C4-2B (cell line): ENCODE results near the gene VRK1.
"Not testable (repeated sequence)": the region's sequence is repeated elsewhere in the genome, so short reads cannot be mapped to it uniquely, and the experiment has no call there.

Experiments used
- H3K27ac ChIP-seq: fragments of 450-650 bp; 2 replicates; pipeline ENCODE4 v1.5.1; 2017
- CTCF ChIP-seq: fragments of 450-650 bp; conservative IDR thresholded peaks from 2 replicates; pipeline ENCODE4 v1.5.1; 2017; ENCODE audit warnings: mild to moderate bottlenecking
- ZFX ChIP-seq: fragments of 450-650 bp; IDR thresholded peaks from 2 replicates; pipeline ENCODE4 v1.6.1; 2017

Gene VRK1

GRCh38 chr14:96876747-96877146 is 79.6 kb downstream of the VRK1 start:
- H3K27ac ChIP-seq, result no peak overlapping the region
- TF ChIP-seq ZFX, result no peak
- TF ChIP-seq CTCF, result no peak

GRCh38 chr14:96881713-96882112 is 84.5 kb downstream of the VRK1 start:
- no peak overlapping the region for H3K27ac ChIP-seq
- no peak for TF ChIP-seq ZFX
- no peak for TF ChIP-seq CTCF

GRCh38 chr14:96883974-96884373 is 86.8 kb downstream of the VRK1 start:
- not testable (repeated sequence) for H3K27ac ChIP-seq

- TF ChIP-seq ZFX (no peak), CTCF (no peak)
Measured at GRCh38 chr14:96888158-96888557, 91.0 kb downstream of the VRK1 start.

GRCh38 chr14:96888593-96888992 is 91.4 kb downstream of the VRK1 start:
- no peak overlapping the region for H3K27ac ChIP-seq
- TF ChIP-seq CTCF (no peak), ZFX (no peak)

More at GRCh38 chr14:96888158-96888557, 91.0 kb downstream of the VRK1 start:
- no peak overlapping the region for H3K27ac ChIP-seq

GRCh38 chr14:96889091-96889490 is 91.9 kb downstream of the VRK1 start:
- no peak for TF ChIP-seq CTCF
- TF ChIP-seq ZFX, result no peak
- no peak overlapping the region for H3K27ac ChIP-seq

GRCh38 chr14:96893966-96894622 is 96.9 kb downstream of the VRK1 start:
- H3K27ac ChIP-seq, result no peak overlapping the region
- TF ChIP-seq ZFX (no peak), CTCF (no peak)

GRCh38 chr14:96894966-96895365 is 97.8 kb downstream of the VRK1 start:
- no peak overlapping the region for H3K27ac ChIP-seq
- TF ChIP-seq CTCF (no peak), ZFX (no peak)
